Activated CD4-positive, alpha-beta T cell treated with anti-CD3 and anti-CD28 coated beads for 36 hours (primary cell): Measurements from ENCODE around the gene JMJD8. TPM values are rescaled to one million over a fixed set of nuclear protein-coding genes. Genes with fewer than 3 reads are reported as not detected.
A peak's percentile ranks its signal among the peaks of the same experiment; 100 is the strongest.
"Not testable (repeated sequence)": the region's sequence is repeated elsewhere in the genome, so short reads cannot be mapped to it uniquely, and the experiment has no call there.

Source experiments
- ATAC-seq: fragments of 200-7000 bp; cut with Tn5 transposase; one replicate; pipeline ENCODE4 v1.10.0; 2021; ENCODE audit warnings: mild to moderate bottlenecking, moderate library complexity
- CTCF ChIA-PET: fragments of 350-600 bp; sonication (Branson Sonifier 250); formaldehyde crosslinking; loops from one replicate; lab custom pipeline; 2021; ENCODE audit warnings: antibody characterized with exemption; lab: Charles Lee
- POLR2A ChIA-PET: fragments of 350-600 bp; sonication (Branson Sonifier 250); formaldehyde crosslinking; loops from one replicate; lab custom pipeline; 2021; ENCODE audit warnings: antibody characterized with exemption, inconsistent platforms; lab: Charles Lee
- DNase-seq: peaks from one replicate; pipeline ENCODE4 v3.0.0-alpha.2; 2020
- H3K27ac Mint-ChIP-seq: one replicate; pipeline ENCODE4 v1.8.0; 2021; ENCODE audit warnings: mixed read lengths
- H3K27me3 Mint-ChIP-seq: one replicate; pipeline ENCODE4 v1.8.0; 2021; ENCODE audit warnings: mixed read lengths
- H3K36me3 Mint-ChIP-seq: one replicate; pipeline ENCODE4 v1.8.0; 2021; ENCODE audit warnings: low read depth, mixed read lengths
- H3K4me1 Mint-ChIP-seq: one replicate; pipeline ENCODE4 v1.8.0; 2021; ENCODE audit warnings: mixed read lengths
- H3K4me3 Mint-ChIP-seq: one replicate; pipeline ENCODE4 v1.8.0; 2021; ENCODE audit warnings: mild to moderate bottlenecking, moderate library complexity, mixed read lengths
- H3K9me3 Mint-ChIP-seq: one replicate; pipeline ENCODE4 v1.8.0; 2021; ENCODE audit warnings: low read depth, mixed read lengths
- intact Hi-C, 2 experiments: fragments of 100-400 bp; cut with DNase I in 1 of 2; cut with micrococcal nuclease in 1 of 2; formaldehyde crosslinking; loops; one replicate each; pipeline versions ENCODE4 v1.14.2 to v1.15.1; 2022 to 2024; cut with DNase I, micrococcal nuclease
- total RNA-seq, 2 experiments: library from RNA; stranded (reverse); gene quantifications; one replicate each; pipeline ENCODE4 v1.2.3, GENCODE V29; 2021

The JMJD8 gene
- total RNA-seq, 2 experiments from 2014 or later: 26.1 to 31.4 TPM

- no peak for DNase-seq
- H3K4me1 Mint-ChIP-seq: peaks cover 14% of the 10 kb centered on the region
- H3K27me3 Mint-ChIP-seq: peaks cover 12% of the 10 kb centered on the region
- CTCF ChIA-PET: interaction anchor here (0.6 to 5.4 kb wide), 5 partner anchors 9 to 150 kb away, joined by 3 to 55 read pairs (median 3); no protein-coding TSS in a partner anchor
- peak overlapping the region; percentile 56 for H3K4me3 Mint-ChIP-seq
- POLR2A ChIA-PET: interaction anchor here (1.3 kb wide), 1 partner anchor 11 kb away, joined by 4 read pairs; the partner anchor contains the start of genes CCDC78 and HAGHL
- H3K9me3 Mint-ChIP-seq: no peaks in the 10 kb centered on the region
- peak; percentile 2 for ATAC-seq
- no peak overlapping the region for H3K27ac Mint-ChIP-seq
- no peaks in the 10 kb centered on the region for H3K36me3 Mint-ChIP-seq
- intact Hi-C loops: loop anchor here in 1 of 2 experiments (1.0 kb wide), 4 partner anchors 12 to 26 kb away; partner anchors contain the start of gene HAGHL
These were observed 31.5 kb upstream of the JMJD8 start for GRCh38 chr16:715477-716199.

GRCh38 chr16:714558-715476 is 30.7 kb upstream of the JMJD8 start, which contains the start of gene METRN:
Gene METRN (plus strand): TSS chr16:715118. CDS start chr16:715290, 172 bp downstream.
- H3K36me3 Mint-ChIP-seq: no peaks in the 10 kb centered on the region
- H3K4me1 Mint-ChIP-seq: peaks cover 8% of the 10 kb centered on the region
- peak within 1 kb of the TSS; percentile 56 for H3K4me3 Mint-ChIP-seq
- DNase-seq (peak; percentile 95), ATAC-seq (peak; percentile 85)
- intact Hi-C loops: loop anchor here in 1 of 2 experiments (1.0 kb wide), 4 partner anchors 12 to 26 kb away; partner anchors contain the start of gene HAGHL
- peaks cover 14% of the 10 kb centered on the region for H3K27me3 Mint-ChIP-seq
- H3K27ac Mint-ChIP-seq: no peak within 1 kb of the TSS
- POLR2A ChIA-PET: interaction anchor here (0.6 kb wide), 1 partner anchor 409 kb away, joined by 3 read pairs; no protein-coding TSS in a partner anchor
- CTCF ChIA-PET: interaction anchor here (1.0 to 5.4 kb wide), 3 partner anchors 10 to 70 kb away, joined by 3 to 55 read pairs (median 3); no protein-coding TSS in a partner anchor
- H3K9me3 Mint-ChIP-seq: no peaks in the 10 kb centered on the region

GRCh38 chr16:714079-714478 is 29.9 kb upstream of the JMJD8 start:
- no peaks in the 10 kb centered on the region for H3K9me3 Mint-ChIP-seq
- intact Hi-C loops: no loop called here
- POLR2A ChIA-PET: interaction anchor here (0.6 kb wide), 1 partner anchor 32 kb away, joined by 4 read pairs; no protein-coding TSS in a partner anchor

GRCh38 chr16:712740-713250 is 28.7 kb upstream of the JMJD8 start:
- peaks cover 31% of the 10 kb centered on the region for H3K27me3 Mint-ChIP-seq
- H3K27ac Mint-ChIP-seq, H3K36me3 Mint-ChIP-seq, H3K4me3 Mint-ChIP-seq, H3K9me3 Mint-ChIP-seq, H3K4me1 Mint-ChIP-seq, ATAC-seq, POLR2A ChIA-PET: not testable (repeated sequence)
- CTCF ChIA-PET: interaction anchor here (0.6 to 5.4 kb wide), 22 partner anchors 8 to 321 kb away, joined by 3 to 55 read pairs (median 4); partner anchors contain the start of genes ANTKMT, CCDC78, CHTF18 and HAGHL
- intact Hi-C loops: loop anchor here in 1 of 2 experiments (2.0 kb wide), 1 partner anchor 390 kb away; no protein-coding TSS in a partner anchor
- peak; percentile 84 for DNase-seq

More at GRCh38 chr16:714079-714478, 29.9 kb upstream of the JMJD8 start:
- CTCF ChIA-PET: interaction anchor here (0.6 to 5.4 kb wide), 2 partner anchors 16 to 71 kb away, joined by 3 to 55 read pairs; no protein-coding TSS in a partner anchor
- DNase-seq (no peak), ATAC-seq (no peak)
- Mint-ChIP-seq H3K27me3 (peaks cover 19% of the 10 kb centered on the region), H3K4me3 (no peak overlapping the region), H3K27ac (no peak overlapping the region), H3K4me1 (peaks cover 3% of the 10 kb centered on the region), H3K36me3 (no peaks in the 10 kb centered on the region)

- no peak overlapping the region for H3K27ac Mint-ChIP-seq
- ATAC-seq: peak; percentile 65
- H3K27me3 Mint-ChIP-seq: peaks cover 38% of the 10 kb centered on the region
- DNase-seq: peak; percentile 90
- POLR2A ChIA-PET: no interaction called here
- H3K9me3 Mint-ChIP-seq: no peaks in the 10 kb centered on the region
- intact Hi-C loops: loop anchor here (1.0 to 2.0 kb wide), 4 partner anchors 29 to 391 kb away; partner anchors contain the start of gene CIAO3 (in 1 of the 2)
- H3K4me1 Mint-ChIP-seq: no peaks in the 10 kb centered on the region
- CTCF ChIA-PET: interaction anchor here (0.6 to 5.4 kb wide), 24 partner anchors 8 to 390 kb away, joined by 3 to 55 read pairs (median 4); partner anchors contain the start of genes ANTKMT, CCDC78, CHTF18 and HAGHL
- no peaks in the 10 kb centered on the region for H3K36me3 Mint-ChIP-seq
- no peak overlapping the region for H3K4me3 Mint-ChIP-seq
These were observed 27.6 kb upstream of the JMJD8 start for GRCh38 chr16:711548-712320.

- CTCF ChIA-PET: interaction anchor here (1.3 to 3.5 kb wide), 3 partner anchors 10 to 75 kb away, joined by 4 to 29 read pairs (median 6); partner anchors contain the start of gene ANTKMT
- H3K36me3 Mint-ChIP-seq: no peaks in the 10 kb centered on the region
- peaks cover 42% of the 10 kb centered on the region for H3K27me3 Mint-ChIP-seq
- no peaks in the 10 kb centered on the region for H3K4me1 Mint-ChIP-seq
- no peak overlapping the region for H3K4me3 Mint-ChIP-seq
- POLR2A ChIA-PET: no interaction called here
- H3K9me3 Mint-ChIP-seq: no peaks in the 10 kb centered on the region
- H3K27ac Mint-ChIP-seq: no peak overlapping the region
- ATAC-seq: no peak
- intact Hi-C loops: loop anchor here (1.0 to 2.0 kb wide), 3 partner anchors 30 to 344 kb away; partner anchors contain the start of gene CIAO3 (in 1 of the 2)
- no peak for DNase-seq
These were observed 26.9 kb upstream of the JMJD8 start for GRCh38 chr16:711084-711483.

GRCh38 chr16:710500-711075 is 26.5 kb upstream of the JMJD8 start:
- intact Hi-C loops: loop anchor here (1.0 to 2.0 kb wide), 3 partner anchors 30 to 344 kb away; partner anchors contain the start of gene CIAO3 (in 1 of the 2)
- no peak overlapping the region for H3K27ac Mint-ChIP-seq
- CTCF ChIA-PET: interaction anchor here (0.7 to 3.5 kb wide), 6 partner anchors 11 to 78 kb away, joined by 3 to 29 read pairs (median 5); partner anchors contain the start of genes ANTKMT, CHTF18, MSLN and RPUSD1
- POLR2A ChIA-PET: no interaction called here
- peaks cover 42% of the 10 kb centered on the region for H3K27me3 Mint-ChIP-seq
- DNase-seq (no peak), ATAC-seq (no peak)
- H3K4me1 Mint-ChIP-seq: no peaks in the 10 kb centered on the region
- no peaks in the 10 kb centered on the region for H3K36me3 Mint-ChIP-seq
- no peak overlapping the region for H3K4me3 Mint-ChIP-seq
- no peaks in the 10 kb centered on the region for H3K9me3 Mint-ChIP-seq

GRCh38 chr16:709566-710499 is 25.7 kb upstream of the JMJD8 start:
- intact Hi-C loops: loop anchor here (2.0 kb wide), 2 partner anchors 31 to 345 kb away; partner anchors contain the start of gene CIAO3 (in 1 of the 2)
- Mint-ChIP-seq H3K27ac (no peak overlapping the region), H3K4me3 (no peak overlapping the region)

GRCh38 chr16:708959-709358 is 24.8 kb upstream of the JMJD8 start:
- no peak overlapping the region for H3K27ac Mint-ChIP-seq
- no peak overlapping the region for H3K4me3 Mint-ChIP-seq
- POLR2A ChIA-PET: no interaction called here
- intact Hi-C loops: no loop called here
- no peaks in the 10 kb centered on the region for H3K4me1 Mint-ChIP-seq
- DNase-seq: no peak
- H3K9me3 Mint-ChIP-seq: no peaks in the 10 kb centered on the region
- CTCF ChIA-PET: interaction anchor here (1.4 kb wide), 1 partner anchor 75 kb away, joined by 6 read pairs; no protein-coding TSS in a partner anchor
- no peaks in the 10 kb centered on the region for H3K36me3 Mint-ChIP-seq
- peaks cover 41% of the 10 kb centered on the region for H3K27me3 Mint-ChIP-seq
- ATAC-seq: no peak

More at GRCh38 chr16:709566-710499, 25.7 kb upstream of the JMJD8 start:
- Mint-ChIP-seq H3K27me3 (peaks cover 42% of the 10 kb centered on the region), H3K36me3 (no peaks in the 10 kb centered on the region), H3K4me1 (no peaks in the 10 kb centered on the region), H3K9me3 (no peaks in the 10 kb centered on the region)
- CTCF ChIA-PET: interaction anchor here (0.7 to 3.5 kb wide), 6 partner anchors 11 to 79 kb away, joined by 3 to 29 read pairs (median 5); partner anchors contain the start of genes ANTKMT, CHTF18, MSLN and RPUSD1
- no peak for ATAC-seq
- DNase-seq: no peak
- POLR2A ChIA-PET: no interaction called here
